Mesothelial cell of epicardium (in vitro differentiated cells): Measurements from ENCODE around the gene HOXB6. TPM values are rescaled to one million over a fixed set of nuclear protein-coding genes. Genes with fewer than 3 reads are reported as not detected.

Source experiments
- DNase-seq, 2 experiments: peaks; one replicate each; pipeline ENCODE4 v3.0.0; 2021; ENCODE audit warnings: low spot score in 2 of 2; ENCODE audit not compliant: unreplicated experiment in 2 of 2
- H3K27ac Mint-ChIP-seq: 2 replicates; pipeline ENCODE4 v1.8.0; 2021; ENCODE audit warnings: mixed read lengths
- H3K27me3 Mint-ChIP-seq: 2 replicates; pipeline ENCODE4 v1.8.0; 2021; ENCODE audit warnings: low read depth, mixed read lengths
- H3K36me3 Mint-ChIP-seq: 2 replicates; pipeline ENCODE4 v1.8.0; 2021; ENCODE audit warnings: mixed read lengths
- H3K4me1 Mint-ChIP-seq: 2 replicates; pipeline ENCODE4 v1.8.0; 2021; ENCODE audit warnings: mixed read lengths
- H3K4me3 Mint-ChIP-seq: 2 replicates; pipeline ENCODE4 v1.8.0; 2021; ENCODE audit warnings: mild to moderate bottlenecking, moderate library complexity, mixed read lengths
- H3K9me3 Mint-ChIP-seq: 2 replicates; pipeline ENCODE4 v1.8.0; 2021; ENCODE audit warnings: mixed read lengths
- total RNA-seq: library from RNA; stranded (reverse); gene quantifications from 3 replicates; pipeline ENCODE4 v1.2.1, GENCODE V29; 2021
- TF ChIP-seq, protein P1 (sequence below): fragments of 200-600 bp; sonication (generic); IDR thresholded peaks from one replicate; pipeline ENCODE4 v1.5.0; 2021; ENCODE audit warnings: antibody characterized with exemption; ENCODE audit not compliant: unreplicated experiment

HOXB6 gene
- total RNA-seq, 1 donor from 2014 or later: 59.7 TPM

DNA sequence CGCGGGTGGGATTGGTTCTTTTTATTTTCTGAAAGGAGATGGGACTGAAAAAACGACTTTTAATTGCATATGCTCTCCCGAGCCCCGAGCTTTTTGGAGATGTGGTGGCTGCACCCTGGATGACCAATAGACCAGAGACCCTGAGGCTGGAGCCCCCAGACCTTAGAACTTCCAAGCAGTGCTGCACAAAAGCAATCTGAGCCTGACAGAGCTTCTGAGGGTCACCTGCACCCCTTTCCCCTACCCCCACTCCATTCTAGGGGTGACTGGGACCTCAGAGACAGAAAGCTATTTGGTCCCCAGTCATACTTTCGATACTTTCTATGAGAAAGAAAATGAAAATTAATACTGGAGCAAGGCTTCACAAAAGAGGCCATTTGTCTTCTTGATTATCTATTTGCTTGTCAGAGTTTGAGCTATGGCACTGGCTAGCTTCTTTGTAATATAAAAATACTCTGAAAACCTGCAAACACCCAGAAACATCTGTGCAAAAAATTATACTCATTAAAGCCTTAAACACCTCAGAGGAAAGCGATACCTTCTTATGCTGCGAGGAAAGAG lies 30.2 kb downstream of the HOXB6 start:
- no peak overlapping the region for H3K4me3 Mint-ChIP-seq
- TF ChIP-seq, protein P1, sequence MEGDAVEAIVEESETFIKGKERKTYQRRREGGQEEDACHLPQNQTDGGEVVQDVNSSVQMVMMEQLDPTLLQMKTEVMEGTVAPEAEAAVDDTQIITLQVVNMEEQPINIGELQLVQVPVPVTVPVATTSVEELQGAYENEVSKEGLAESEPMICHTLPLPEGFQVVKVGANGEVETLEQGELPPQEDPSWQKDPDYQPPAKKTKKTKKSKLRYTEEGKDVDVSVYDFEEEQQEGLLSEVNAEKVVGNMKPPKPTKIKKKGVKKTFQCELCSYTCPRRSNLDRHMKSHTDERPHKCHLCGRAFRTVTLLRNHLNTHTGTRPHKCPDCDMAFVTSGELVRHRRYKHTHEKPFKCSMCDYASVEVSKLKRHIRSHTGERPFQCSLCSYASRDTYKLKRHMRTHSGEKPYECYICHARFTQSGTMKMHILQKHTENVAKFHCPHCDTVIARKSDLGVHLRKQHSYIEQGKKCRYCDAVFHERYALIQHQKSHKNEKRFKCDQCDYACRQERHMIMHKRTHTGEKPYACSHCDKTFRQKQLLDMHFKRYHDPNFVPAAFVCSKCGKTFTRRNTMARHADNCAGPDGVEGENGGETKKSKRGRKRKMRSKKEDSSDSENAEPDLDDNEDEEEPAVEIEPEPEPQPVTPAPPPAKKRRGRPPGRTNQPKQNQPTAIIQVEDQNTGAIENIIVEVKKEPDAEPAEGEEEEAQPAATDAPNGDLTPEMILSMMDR: no peak
- peaks cover 24% of the 10 kb centered on the region for H3K36me3 Mint-ChIP-seq
- peaks cover 90% of the 10 kb centered on the region for H3K4me1 Mint-ChIP-seq
- H3K27me3 Mint-ChIP-seq: no peaks in the 10 kb centered on the region
- H3K9me3 Mint-ChIP-seq: no peaks in the 10 kb centered on the region
- DNase-seq: no peak
- H3K27ac Mint-ChIP-seq: no peak overlapping the region

DNA sequence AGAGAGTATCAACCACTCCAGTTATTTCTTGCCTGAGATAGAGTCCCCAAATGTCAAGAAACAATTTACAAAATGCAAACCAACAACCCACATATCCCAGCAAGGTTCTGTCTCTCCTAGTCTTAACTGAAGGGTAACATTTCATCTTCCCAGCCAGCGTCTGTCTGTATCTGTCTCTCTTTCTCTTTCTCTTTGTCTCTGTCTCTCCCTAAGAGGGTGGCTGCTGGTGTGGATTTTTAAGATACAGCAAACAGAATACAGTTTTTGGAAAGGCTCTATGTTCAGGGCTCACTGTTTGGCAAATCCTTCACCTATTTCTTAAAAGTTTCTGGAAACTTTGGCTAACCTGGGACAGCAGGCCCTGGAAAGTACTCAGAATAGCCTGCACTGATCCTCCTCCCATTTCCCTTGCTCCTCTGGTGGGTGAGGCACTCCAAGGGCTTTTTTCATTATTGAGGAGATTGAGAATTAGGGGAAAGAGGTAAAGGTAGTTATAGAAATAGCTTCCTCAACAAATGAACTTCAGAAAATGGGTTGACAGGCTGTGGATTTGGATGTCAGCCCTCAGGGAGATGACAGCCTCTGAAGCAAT lies 32.9 kb downstream of the HOXB6 start:
- Mint-ChIP-seq H3K4me3 (no peak overlapping the region), H3K27me3 (no peaks in the 10 kb centered on the region), H3K36me3 (peaks cover 23% of the 10 kb centered on the region), H3K4me1 (peaks cover 76% of the 10 kb centered on the region), H3K27ac (no peak overlapping the region), H3K9me3 (no peaks in the 10 kb centered on the region)
- TF ChIP-seq, protein P1: no peak
- no peak for DNase-seq

DNA sequence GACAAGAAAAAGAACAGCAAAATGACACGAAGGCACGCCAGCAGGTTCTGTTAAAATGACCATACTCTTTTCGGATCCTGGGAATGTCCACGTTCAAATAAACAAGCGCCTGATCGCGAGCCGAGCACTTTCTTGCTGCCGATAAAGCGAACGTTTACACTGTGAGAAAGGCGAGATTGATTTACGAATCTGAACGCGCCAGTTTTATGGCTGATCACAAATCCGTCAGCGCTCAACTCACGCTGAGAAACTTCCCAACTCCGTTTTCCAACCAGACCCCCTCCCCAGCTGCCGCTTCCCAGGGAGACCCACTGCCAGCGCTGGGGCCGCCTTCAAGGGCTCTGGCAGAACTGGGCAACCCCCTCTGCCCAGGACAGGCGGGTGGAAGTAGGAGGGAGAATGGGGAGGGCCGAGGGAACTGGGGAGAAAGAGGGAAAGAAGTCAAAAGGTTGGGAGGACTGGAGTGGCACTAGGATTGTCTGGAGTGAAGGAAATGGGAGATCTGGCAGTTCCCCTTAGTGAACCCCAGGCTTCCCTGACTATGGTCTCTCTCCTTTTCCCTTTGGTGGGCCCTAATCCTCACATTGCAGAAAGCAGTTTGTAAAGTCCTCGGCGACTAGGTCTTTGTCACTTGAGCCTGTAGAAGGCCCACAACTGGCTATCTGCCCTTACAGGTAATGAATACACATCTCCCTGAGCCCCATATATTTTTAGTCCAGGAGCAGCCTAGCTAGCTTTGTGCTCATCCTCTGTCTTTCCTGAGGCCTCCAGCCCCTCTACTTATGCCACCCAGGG lies 33.6 kb downstream of the HOXB6 start:
- Mint-ChIP-seq H3K36me3 (peaks cover 21% of the 10 kb centered on the region), H3K9me3 (no peaks in the 10 kb centered on the region), H3K4me1 (peaks cover 72% of the 10 kb centered on the region), H3K27me3 (no peaks in the 10 kb centered on the region), H3K27ac (no peak overlapping the region), H3K4me3 (no peak overlapping the region)
- DNase-seq: no peak
- TF ChIP-seq, protein P1: no peak

DNA sequence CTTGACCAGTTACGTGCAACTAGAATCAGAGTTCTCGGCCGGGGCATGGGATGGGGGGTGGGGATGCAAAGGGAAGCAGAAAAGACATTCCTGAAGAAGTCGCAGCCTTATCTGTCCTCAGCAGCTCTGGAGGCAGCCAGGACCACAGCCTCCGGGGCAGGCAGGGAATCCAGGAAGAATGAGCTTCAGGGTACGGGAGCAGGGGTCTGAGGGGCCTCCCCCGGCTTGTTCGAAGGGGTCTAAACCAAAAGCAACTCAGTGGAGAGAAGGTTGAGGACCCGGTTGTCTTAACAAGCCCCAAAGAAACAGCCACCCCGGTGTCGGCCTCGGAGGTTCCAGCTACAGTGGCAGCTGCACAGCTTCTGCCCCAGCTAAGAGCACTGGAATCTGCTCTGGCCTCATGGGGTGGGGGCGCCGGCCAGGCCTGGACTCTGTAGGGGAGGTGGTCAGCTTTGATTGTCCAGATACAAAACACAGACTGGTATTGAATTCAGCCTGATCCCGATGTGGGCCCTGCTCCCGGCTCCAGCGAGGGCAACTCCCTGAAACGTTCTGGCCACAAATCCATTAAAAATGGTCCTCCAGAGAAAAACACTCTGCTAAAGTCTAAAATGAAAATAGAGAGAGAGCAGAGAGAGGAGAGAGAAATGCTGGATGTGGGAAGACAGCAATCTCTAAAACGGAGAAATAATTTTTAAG lies 34.3 kb downstream of the HOXB6 start:
- no peak for DNase-seq
- Mint-ChIP-seq H3K27me3 (no peaks in the 10 kb centered on the region), H3K4me1 (peaks cover 65% of the 10 kb centered on the region), H3K4me3 (no peak overlapping the region), H3K9me3 (no peaks in the 10 kb centered on the region), H3K36me3 (peaks cover 19% of the 10 kb centered on the region), H3K27ac (no peak overlapping the region)
- TF ChIP-seq, protein P1: no peak

DNA sequence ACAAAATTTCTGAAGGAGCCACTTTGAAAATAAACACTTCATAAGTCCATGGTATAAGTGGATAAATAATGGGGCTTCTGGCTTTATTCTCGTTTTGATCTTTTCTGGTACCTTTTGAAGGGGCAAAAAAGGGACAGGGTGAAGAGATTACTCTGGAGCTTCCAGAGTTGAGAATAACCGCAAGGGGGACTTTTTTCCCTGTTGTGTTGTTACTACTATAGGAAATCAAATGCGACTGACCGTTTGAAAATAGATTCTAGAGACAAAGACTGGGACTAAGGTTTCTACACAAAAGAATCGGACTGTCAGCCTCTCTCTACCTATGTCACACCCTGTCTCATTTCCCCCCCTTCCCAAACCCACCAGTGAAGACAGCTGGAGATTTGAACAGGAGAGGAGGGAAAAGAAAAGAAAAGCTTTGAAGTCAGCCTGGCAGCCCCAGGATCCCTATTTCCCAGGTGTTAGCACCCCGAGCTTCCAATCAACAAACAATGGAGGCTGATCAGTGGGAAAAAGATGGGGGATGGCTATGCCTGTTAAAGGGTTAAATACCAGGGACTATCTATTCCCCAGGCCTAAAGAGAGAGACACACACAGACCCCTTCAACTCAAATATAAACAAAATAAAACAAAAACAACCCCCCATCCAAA lies 35.0 kb downstream of the HOXB6 start:
- Mint-ChIP-seq H3K36me3 (peaks cover 19% of the 10 kb centered on the region), H3K4me3 (no peak overlapping the region), H3K27me3 (no peaks in the 10 kb centered on the region), H3K4me1 (peaks cover 59% of the 10 kb centered on the region), H3K27ac (no peak overlapping the region), H3K9me3 (no peaks in the 10 kb centered on the region)
- TF ChIP-seq, protein P1: peak; percentile 9
- no peak for DNase-seq
